GM06990 (cell line): ENCODE measurements around the gene GNRHR.
A peak's percentile ranks its signal among the peaks of the same experiment; 100 is the strongest.

Experiments
- DNase-seq: peaks from one replicate; pipeline ENCODE4 v3.0.0-alpha.2; 2011; ENCODE audit not compliant: insufficient read length; ENCODE audit errors: extremely low read depth
- H3K27me3 ChIP-seq: replicated peaks from 2 replicates; pipeline ENCODE4 v1.6.0; 2011; ENCODE audit warnings: low read length; ENCODE audit not compliant: control insufficient read depth, insufficient read depth
- H3K36me3 ChIP-seq: 2 replicates; pipeline ENCODE4 v1.5.1; 2011; ENCODE audit warnings: low read length; ENCODE audit not compliant: control insufficient read depth, insufficient read depth
- H3K4me3 ChIP-seq: replicated peaks from 2 replicates; pipeline ENCODE4 v1.5.1; 2011; ENCODE audit warnings: low read depth, mild to moderate bottlenecking, control low read depth, low read length
- TF ChIP-seq, protein P1 (sequence below): IDR thresholded peaks from 2 replicates; pipeline ENCODE4 v1.5.1; 2011; ENCODE audit warnings: low read length, control low read depth, mild to moderate bottlenecking, inconsistent platforms; ENCODE audit not compliant: insufficient read depth, poor library complexity, severe bottlenecking

Gene GNRHR

GRCh38 chr4:67755974-67756373 lies 1.8 kb upstream of the GNRHR start:
- H3K27me3 ChIP-seq, result no peaks in the 10 kb centered on the region
- no peaks in the 10 kb centered on the region for H3K36me3 ChIP-seq
- DNase-seq, result no peak
- TF ChIP-seq, protein P1, sequence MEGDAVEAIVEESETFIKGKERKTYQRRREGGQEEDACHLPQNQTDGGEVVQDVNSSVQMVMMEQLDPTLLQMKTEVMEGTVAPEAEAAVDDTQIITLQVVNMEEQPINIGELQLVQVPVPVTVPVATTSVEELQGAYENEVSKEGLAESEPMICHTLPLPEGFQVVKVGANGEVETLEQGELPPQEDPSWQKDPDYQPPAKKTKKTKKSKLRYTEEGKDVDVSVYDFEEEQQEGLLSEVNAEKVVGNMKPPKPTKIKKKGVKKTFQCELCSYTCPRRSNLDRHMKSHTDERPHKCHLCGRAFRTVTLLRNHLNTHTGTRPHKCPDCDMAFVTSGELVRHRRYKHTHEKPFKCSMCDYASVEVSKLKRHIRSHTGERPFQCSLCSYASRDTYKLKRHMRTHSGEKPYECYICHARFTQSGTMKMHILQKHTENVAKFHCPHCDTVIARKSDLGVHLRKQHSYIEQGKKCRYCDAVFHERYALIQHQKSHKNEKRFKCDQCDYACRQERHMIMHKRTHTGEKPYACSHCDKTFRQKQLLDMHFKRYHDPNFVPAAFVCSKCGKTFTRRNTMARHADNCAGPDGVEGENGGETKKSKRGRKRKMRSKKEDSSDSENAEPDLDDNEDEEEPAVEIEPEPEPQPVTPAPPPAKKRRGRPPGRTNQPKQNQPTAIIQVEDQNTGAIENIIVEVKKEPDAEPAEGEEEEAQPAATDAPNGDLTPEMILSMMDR, result no peak
- no peak overlapping the region for H3K4me3 ChIP-seq

- no peaks in the 10 kb centered on the region for H3K27me3 ChIP-seq
- no peaks in the 10 kb centered on the region for H3K36me3 ChIP-seq
- TF ChIP-seq, protein P1, result no peak
- H3K4me3 ChIP-seq, result no peak overlapping the region
- no peak for DNase-seq
Observed at GRCh38 chr4:67751260-67751659, 2.9 kb downstream of the GNRHR start.

DNA sequence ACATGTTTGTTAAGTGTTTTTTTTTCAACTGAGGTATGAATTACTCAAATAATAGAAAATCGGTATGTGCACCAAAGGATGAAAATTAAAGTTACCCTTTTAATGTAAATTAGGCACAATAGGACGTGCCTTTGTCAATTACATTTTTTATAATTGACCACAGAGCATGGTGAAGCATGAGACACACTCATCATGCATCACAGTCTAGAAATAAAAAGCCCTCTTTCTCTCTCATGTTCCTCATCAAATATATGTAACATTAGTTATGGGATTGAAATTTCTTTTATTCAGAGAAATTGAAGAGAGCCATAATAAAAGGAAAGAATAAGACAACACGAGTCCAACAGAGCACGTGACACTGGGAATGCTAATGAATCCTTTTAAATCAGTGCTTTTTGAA lies 3.5 kb downstream of the GNRHR start:
- H3K36me3 ChIP-seq, result no peaks in the 10 kb centered on the region
- DNase-seq, result no peak
- TF ChIP-seq, protein P1, result no peak
- H3K27me3 ChIP-seq, result no peaks in the 10 kb centered on the region
- no peak overlapping the region for H3K4me3 ChIP-seq

DNA sequence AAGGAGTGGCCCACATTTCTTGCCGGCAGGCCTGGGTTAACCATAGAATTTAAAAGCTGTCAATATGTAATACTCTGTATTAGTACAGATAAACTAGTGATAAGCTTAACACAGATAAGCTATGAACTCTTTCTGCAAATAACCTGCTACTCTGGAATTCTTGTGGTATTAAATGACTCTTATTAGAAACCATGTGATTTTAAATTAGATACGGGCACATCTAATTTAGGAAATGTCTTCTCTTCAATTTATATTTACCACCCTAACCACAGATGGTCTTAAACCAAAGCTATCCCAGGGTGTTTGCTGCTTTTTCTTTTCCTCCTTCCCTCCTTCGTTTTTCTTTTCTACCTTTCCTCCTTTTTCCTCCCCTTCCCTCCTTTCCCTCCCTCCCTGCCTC lies 4.9 kb downstream of the GNRHR start:
- no peaks in the 10 kb centered on the region for H3K36me3 ChIP-seq
- TF ChIP-seq, protein P1, result no peak
- no peaks in the 10 kb centered on the region for H3K27me3 ChIP-seq
- no peak for DNase-seq
- H3K4me3 ChIP-seq, result no peak overlapping the region

- peak; percentile 23 for DNase-seq
- Histone ChIP-seq H3K36me3 (no peaks in the 10 kb centered on the region), H3K27me3 (no peaks in the 10 kb centered on the region), H3K4me3 (no peak overlapping the region)
- TF ChIP-seq, protein P1, result peak; percentile 41
Observed at GRCh38 chr4:67746797-67747495, 7.2 kb downstream of the GNRHR start.
